Measurements from ENCODE around the gene ANKRD65.

Gene ANKRD65

GRCh38 chr1:1398677-1399186 lies 22.3 kb downstream of the ANKRD65 start:
- FAIRE-seq, result no peak
- no peak for DNase-seq (ENCODE audit: insufficient read length, low spot score)
- TF ChIP-seq POLR2A (IDR thresholded peaks at IDR 0.05; ENCODE audit: low read depth, low read length), result no peak
- no peak for TF ChIP-seq POLR2AphosphoS5 (IDR thresholded peaks at IDR 0.05; ENCODE audit: low read depth, low read length)
- no peak for TF ChIP-seq SPI1 (IDR thresholded peaks at IDR 0.05; ENCODE audit: low read depth, low read length)
- TF ChIP-seq POU2F2 (IDR thresholded peaks at IDR 0.05; ENCODE audit: low read depth, low read length), result no peak
- TF ChIP-seq TAF1 (IDR thresholded peaks at IDR 0.05; ENCODE audit: low read depth, low read length), result no peak
- no peak for TF ChIP-seq PAX5 (IDR thresholded peaks at IDR 0.05; ENCODE audit: insufficient read depth, low read length, severe bottlenecking)

GRCh38 chr1:1397839-1398523 lies 23.1 kb downstream of the ANKRD65 start:
- no peak for DNase-seq (ENCODE audit: insufficient read length, low spot score)
- no peak for FAIRE-seq
- TF ChIP-seq POU2F2 (IDR thresholded peaks at IDR 0.05; ENCODE audit: low read depth, low read length) (no peak), POLR2AphosphoS5 (IDR thresholded peaks at IDR 0.05; ENCODE audit: low read depth, low read length) (no peak), POLR2A (IDR thresholded peaks at IDR 0.05; ENCODE audit: low read depth, low read length) (no peak), PAX5 (IDR thresholded peaks at IDR 0.05; ENCODE audit: insufficient read depth, low read length, severe bottlenecking) (no peak), SPI1 (IDR thresholded peaks at IDR 0.05; ENCODE audit: low read depth, low read length) (no peak), TAF1 (IDR thresholded peaks at IDR 0.05; ENCODE audit: low read depth, low read length) (no peak)

- TF ChIP-seq TAF1 (IDR thresholded peaks at IDR 0.05; ENCODE audit: low read depth, low read length), result no peak
- TF ChIP-seq POU2F2 (IDR thresholded peaks at IDR 0.05; ENCODE audit: low read depth, low read length), result no peak
- TF ChIP-seq POLR2A (IDR thresholded peaks at IDR 0.05; ENCODE audit: low read depth, low read length), result no peak
- no peak for TF ChIP-seq SPI1 (IDR thresholded peaks at IDR 0.05; ENCODE audit: low read depth, low read length)
- TF ChIP-seq POLR2AphosphoS5 (IDR thresholded peaks at IDR 0.05; ENCODE audit: low read depth, low read length), result no peak
- TF ChIP-seq PAX5 (IDR thresholded peaks at IDR 0.05; ENCODE audit: insufficient read depth, low read length, severe bottlenecking), result no peak
- DNase-seq (ENCODE audit: insufficient read length, low spot score) (no peak), FAIRE-seq (no peak)
These were observed 25.9 kb downstream of the ANKRD65 start for GRCh38 chr1:1395166-1395565.

GRCh38 chr1:1394116-1394515 lies 27.0 kb downstream of the ANKRD65 start:
- DNase-seq (ENCODE audit: insufficient read length, low spot score), result no peak
- FAIRE-seq, result no peak
- no peak for TF ChIP-seq TAF1 (IDR thresholded peaks at IDR 0.05; ENCODE audit: low read depth, low read length)
- no peak for TF ChIP-seq SPI1 (IDR thresholded peaks at IDR 0.05; ENCODE audit: low read depth, low read length)
- no peak for TF ChIP-seq POLR2AphosphoS5 (IDR thresholded peaks at IDR 0.05; ENCODE audit: low read depth, low read length)
- TF ChIP-seq POLR2A (IDR thresholded peaks at IDR 0.05; ENCODE audit: low read depth, low read length), result no peak
- TF ChIP-seq POU2F2 (IDR thresholded peaks at IDR 0.05; ENCODE audit: low read depth, low read length), result no peak
- TF ChIP-seq PAX5 (IDR thresholded peaks at IDR 0.05; ENCODE audit: insufficient read depth, low read length, severe bottlenecking), result no peak

- FAIRE-seq, result no peak
- no peak for TF ChIP-seq POLR2AphosphoS5 (IDR thresholded peaks at IDR 0.05; ENCODE audit: low read depth, low read length)
- TF ChIP-seq SPI1 (IDR thresholded peaks at IDR 0.05; ENCODE audit: low read depth, low read length), result no peak
- no peak for TF ChIP-seq TAF1 (IDR thresholded peaks at IDR 0.05; ENCODE audit: low read depth, low read length)
- TF ChIP-seq POLR2A (IDR thresholded peaks at IDR 0.05; ENCODE audit: low read depth, low read length), result no peak
- no peak for TF ChIP-seq POU2F2 (IDR thresholded peaks at IDR 0.05; ENCODE audit: low read depth, low read length)
- TF ChIP-seq PAX5 (IDR thresholded peaks at IDR 0.05; ENCODE audit: insufficient read depth, low read length, severe bottlenecking), result no peak
- no peak for DNase-seq (ENCODE audit: insufficient read length, low spot score)
These were observed 27.6 kb downstream of the ANKRD65 start for GRCh38 chr1:1393428-1393827.

- TF ChIP-seq POLR2AphosphoS5 (IDR thresholded peaks at IDR 0.05; ENCODE audit: low read depth, low read length) (0 out of 2 replicates have a peak, but pooled peaks have one; percentile 23), POU2F2 (IDR thresholded peaks at IDR 0.05; ENCODE audit: low read depth, low read length) (no peak)
- FAIRE-seq, result no peak
- no peak for DNase-seq (ENCODE audit: insufficient read length, low spot score)
These were observed 28.1 kb downstream of the ANKRD65 start for GRCh38 chr1:1393014-1393413.

GRCh38 chr1:1391225-1391624 lies 29.9 kb downstream of the ANKRD65 start:
- no peak for FAIRE-seq

GRCh38 chr1:1390675-1391074 lies 30.4 kb downstream of the ANKRD65 start:
- DNase-seq (ENCODE audit: insufficient read length, low spot score) (no peak), FAIRE-seq (no peak)
- TF ChIP-seq POLR2AphosphoS5 (IDR thresholded peaks at IDR 0.05; ENCODE audit: low read depth, low read length) (no peak), TAF1 (IDR thresholded peaks at IDR 0.05; ENCODE audit: low read depth, low read length) (no peak), POLR2A (IDR thresholded peaks at IDR 0.05; ENCODE audit: low read depth, low read length) (no peak), PAX5 (IDR thresholded peaks at IDR 0.05; ENCODE audit: insufficient read depth, low read length, severe bottlenecking) (no peak), SPI1 (IDR thresholded peaks at IDR 0.05; ENCODE audit: low read depth, low read length) (no peak), POU2F2 (IDR thresholded peaks at IDR 0.05; ENCODE audit: low read depth, low read length) (no peak)

More at GRCh38 chr1:1391225-1391624, 29.9 kb downstream of the ANKRD65 start:
- no peak for DNase-seq (ENCODE audit: insufficient read length, low spot score)
- no peak for TF ChIP-seq SPI1 (IDR thresholded peaks at IDR 0.05; ENCODE audit: low read depth, low read length)

GRCh38 chr1:1388078-1388472 lies 33.0 kb downstream of the ANKRD65 start:
- FAIRE-seq (no peak), DNase-seq (ENCODE audit: insufficient read length, low spot score) (no peak)
- TF ChIP-seq POU2F2 (IDR thresholded peaks at IDR 0.05; ENCODE audit: low read depth, low read length), result no peak
- peak; percentile 4; the same call in 1 of the 2 replicates for TF ChIP-seq POLR2A (IDR thresholded peaks at IDR 0.05; ENCODE audit: low read depth, low read length)

Measured in GM12891 (cell line).